ENCODE data around the gene RILPL1.

Gene RILPL1

DNA sequence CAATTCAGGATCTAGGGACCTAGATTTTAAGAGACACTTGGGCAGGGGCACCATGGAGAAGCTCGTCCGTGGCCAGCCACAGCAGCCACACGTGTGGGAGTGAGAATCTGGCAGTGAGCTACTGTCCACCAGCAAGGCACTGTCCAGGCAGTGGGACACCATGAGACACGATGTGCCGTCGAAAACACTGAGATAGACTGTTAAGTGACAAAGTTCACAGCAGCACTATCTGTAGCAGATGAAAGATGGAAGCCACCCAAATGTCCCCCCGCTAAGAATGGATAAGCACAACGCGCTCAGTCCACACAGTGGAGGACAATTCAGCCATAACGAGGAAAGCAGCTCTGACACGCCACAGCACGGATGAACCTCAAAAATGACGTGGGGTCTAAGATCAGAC is 19.7 kb downstream of the RILPL1 start:
- TF ChIP-seq, protein P1, sequence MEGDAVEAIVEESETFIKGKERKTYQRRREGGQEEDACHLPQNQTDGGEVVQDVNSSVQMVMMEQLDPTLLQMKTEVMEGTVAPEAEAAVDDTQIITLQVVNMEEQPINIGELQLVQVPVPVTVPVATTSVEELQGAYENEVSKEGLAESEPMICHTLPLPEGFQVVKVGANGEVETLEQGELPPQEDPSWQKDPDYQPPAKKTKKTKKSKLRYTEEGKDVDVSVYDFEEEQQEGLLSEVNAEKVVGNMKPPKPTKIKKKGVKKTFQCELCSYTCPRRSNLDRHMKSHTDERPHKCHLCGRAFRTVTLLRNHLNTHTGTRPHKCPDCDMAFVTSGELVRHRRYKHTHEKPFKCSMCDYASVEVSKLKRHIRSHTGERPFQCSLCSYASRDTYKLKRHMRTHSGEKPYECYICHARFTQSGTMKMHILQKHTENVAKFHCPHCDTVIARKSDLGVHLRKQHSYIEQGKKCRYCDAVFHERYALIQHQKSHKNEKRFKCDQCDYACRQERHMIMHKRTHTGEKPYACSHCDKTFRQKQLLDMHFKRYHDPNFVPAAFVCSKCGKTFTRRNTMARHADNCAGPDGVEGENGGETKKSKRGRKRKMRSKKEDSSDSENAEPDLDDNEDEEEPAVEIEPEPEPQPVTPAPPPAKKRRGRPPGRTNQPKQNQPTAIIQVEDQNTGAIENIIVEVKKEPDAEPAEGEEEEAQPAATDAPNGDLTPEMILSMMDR (conservative IDR thresholded peaks at IDR 0.05), result no peak
- no peak overlapping the region for H3K27ac ChIP-seq

DNA sequence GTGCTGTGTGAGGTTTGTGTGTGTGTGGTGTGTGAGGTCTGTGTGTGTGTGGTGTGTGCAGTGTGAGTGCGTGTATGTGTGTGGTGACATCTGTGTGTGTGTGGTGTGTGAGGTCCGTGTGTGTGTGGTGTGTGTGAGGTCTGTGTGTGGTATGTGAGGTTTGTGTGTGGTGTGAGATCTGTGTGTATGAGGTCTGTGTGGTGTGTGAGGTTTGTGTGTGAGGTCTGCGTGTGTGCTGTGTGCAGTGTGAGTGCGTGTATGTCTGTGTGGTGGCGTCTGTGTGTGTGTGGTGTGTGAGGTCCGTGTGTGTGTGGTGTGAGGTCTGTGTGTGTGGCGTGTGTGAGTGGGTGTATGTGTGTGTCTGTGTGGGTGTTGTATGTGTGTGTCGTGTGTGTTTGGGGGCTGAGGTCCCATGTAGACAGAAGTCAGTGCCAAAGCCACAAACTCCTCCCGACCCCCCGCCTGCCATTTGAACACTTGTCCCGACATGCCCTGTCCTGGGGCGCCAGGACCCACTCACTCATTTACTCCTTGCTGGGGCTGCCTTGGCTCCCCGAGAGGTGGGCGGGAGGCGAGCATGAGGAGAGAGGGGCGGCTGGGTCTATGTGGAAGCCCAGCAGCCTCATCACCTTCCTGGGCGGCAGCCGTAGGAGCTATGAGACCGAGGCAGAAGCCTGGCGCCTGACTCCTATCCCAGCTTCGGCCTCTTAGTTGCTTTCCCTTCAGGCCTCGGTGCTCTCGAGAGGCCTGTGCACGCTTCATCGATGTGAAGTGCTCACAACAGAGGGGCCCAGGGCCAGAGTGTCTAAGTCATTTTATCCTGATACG is 20.5 kb downstream of the RILPL1 start:
- TF ChIP-seq, protein P1 (conservative IDR thresholded peaks at IDR 0.05), result no peak
- H3K27ac ChIP-seq, result no peak overlapping the region

DNA sequence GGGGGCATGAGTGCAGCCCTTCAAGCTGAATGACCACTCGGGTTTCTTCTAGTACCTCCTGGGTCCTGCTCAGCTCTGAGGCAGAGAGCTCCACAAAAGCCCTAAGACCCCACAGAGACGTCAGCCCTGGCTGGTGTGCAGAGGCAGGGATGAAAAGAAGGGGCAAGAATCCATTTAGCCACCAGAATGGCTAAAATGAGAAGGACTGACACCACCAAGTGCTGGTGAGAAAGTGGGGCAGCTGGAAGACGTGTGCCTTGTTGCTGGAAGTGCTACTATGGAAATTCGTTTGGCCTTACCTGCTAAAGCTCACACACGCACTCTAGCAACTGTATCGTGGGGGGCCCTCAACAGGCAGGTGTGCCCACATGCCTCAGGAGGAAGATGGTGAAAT is 26.7 kb downstream of the RILPL1 start:
- no peak overlapping the region for H3K27ac ChIP-seq
- TF ChIP-seq, protein P1 (conservative IDR thresholded peaks at IDR 0.05), result no peak

DNA sequence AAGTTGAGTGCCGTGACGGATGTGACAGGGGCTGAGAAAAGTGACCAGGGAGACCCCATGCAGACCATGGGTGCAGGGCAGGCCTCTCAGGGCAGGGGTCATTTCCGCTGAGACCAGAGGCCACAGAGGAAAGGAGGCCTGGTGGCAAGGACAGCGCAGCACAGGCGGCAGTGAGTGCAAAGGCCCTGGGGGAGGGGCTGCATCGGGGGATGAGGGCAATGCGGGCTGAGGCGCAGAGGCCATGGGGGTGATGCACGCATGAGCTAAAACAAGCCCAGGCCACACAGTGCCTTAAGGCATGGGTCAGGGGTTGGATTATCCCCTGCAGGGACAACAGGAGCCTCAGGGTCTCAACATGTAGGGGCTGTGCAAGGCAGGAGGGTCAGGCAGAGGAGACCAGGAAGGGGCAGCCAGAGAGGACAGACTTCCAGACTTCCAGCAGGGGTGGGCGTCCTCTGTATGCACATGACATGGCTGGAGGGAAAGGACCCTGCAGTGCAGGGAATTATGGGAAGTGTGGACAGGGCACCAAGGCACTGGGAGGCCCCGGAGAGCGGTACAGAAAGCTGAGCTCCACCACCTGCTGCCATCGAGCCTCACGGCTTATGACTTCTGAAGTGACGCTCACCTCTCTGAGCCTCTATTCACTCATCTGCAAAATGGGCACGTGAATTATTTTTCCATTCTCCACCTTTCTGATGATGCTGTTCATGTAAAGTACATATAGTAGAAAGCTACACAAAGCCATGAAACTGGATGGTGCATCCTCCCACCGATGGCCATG is 27.3 kb downstream of the RILPL1 start:
- TF ChIP-seq, protein P1 (conservative IDR thresholded peaks at IDR 0.05), result no peak
- H3K27ac ChIP-seq, result no peak overlapping the region

DNA sequence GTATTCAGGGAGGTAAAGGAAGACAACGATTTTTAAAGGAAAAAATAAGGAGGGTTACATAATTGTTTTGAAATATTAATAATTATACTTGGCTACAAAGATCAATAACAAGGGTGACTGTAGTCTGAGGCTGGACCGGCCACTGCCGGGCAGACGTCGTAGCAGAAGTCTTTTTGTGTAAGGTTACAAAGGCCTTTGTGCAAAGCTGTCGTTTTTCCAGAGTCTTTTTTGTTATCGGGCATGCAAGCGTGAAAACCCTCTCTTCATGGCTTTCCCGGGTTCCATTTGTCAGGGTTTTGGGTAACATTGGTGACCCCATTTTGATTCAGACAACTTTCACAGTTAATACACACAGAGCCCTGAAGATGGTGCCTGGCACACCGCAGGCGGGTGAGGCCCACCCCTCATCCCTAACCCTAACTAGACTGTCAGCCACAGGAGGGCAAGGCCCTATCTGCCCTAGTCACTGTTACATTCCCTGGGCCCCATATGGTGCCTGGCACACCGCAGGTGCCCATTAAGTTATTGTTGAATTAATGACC is 31.3 kb downstream of the RILPL1 start:
- TF ChIP-seq, protein P1 (conservative IDR thresholded peaks at IDR 0.05), result no peak
- no peak overlapping the region for H3K27ac ChIP-seq

DNA sequence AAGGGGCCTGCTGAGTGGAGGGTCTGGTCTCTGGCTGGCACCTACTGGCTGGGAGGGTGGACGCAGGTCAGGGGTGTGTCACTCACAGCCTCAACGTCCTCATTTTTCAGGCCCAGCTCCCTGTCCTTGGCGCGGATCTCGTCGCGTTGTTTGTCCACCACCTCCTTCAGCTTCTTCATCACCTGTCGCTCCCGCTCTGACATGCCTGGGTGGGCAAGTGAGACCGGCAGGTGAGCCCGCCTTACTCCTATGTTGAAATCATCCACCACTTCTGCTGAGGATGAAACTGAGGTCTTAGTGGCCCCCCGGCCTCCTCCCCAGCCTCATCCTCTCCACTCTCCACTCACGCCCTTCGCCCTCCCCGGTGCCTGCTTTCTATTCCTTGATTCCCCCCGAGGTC is 34.2 kb downstream of the RILPL1 start:
- no peak overlapping the region for H3K27ac ChIP-seq
- TF ChIP-seq, protein P1 (conservative IDR thresholded peaks at IDR 0.05), result no peak

DNA sequence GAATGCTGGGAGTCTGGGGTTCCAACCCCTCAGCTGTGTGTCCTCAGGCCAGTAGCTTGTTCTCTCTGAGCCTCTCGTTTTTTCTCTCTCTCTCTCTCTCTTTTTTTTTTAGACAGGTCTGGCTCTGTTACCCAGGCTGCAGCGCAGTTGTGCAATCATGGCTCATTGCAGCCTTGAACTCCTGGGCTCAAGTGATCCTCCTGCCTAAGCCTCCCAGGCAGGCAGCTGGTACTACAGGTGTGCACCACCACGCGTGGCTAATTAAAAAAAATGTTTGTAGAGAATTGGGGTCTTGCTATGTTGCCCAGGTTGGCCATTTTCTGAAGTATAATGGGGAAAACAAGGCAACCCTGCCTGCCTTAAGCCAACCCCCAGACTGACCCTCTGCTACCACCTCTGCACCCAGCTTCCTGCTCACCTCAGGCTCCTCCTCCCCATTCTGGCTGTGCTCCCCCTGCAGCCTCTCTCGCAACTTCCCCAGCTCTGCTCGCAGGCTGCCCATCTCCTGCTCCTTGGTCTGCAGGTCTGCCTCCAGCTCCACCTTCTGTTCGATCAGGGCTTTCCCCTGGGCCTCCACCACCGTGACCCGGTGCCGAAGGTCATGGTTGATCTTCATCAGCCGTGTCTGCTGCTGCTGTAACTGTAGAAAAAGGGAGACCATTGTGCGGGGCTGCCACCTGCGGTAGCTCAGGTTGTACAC is 35.2 kb downstream of the RILPL1 start:
- no peak overlapping the region for H3K27ac ChIP-seq
- TF ChIP-seq, protein P1 (conservative IDR thresholded peaks at IDR 0.05), result no peak

Measured in VCaP (cell line).